ENCODE measurements around the gene ENTPD2. TPM values are rescaled to one million over a fixed set of nuclear protein-coding genes. Genes with fewer than 3 reads are reported as not detected.

ENTPD2 gene
- total and polyA plus RNA-seq, 2 experiments from 2014 or later: 1.8 to 1.9 TPM

GRCh38 chr9:137044037-137044436 is 9.8 kb downstream of the ENTPD2 start (continued):
- TF ChIP-seq CTCF (conservative IDR thresholded peaks at IDR 0.05; ENCODE audit: low read depth in 2 of 2) (no peak), REST (IDR thresholded peaks at IDR 0.05; ENCODE audit: unreplicated experiment) (no peak), ZNF331 (CRISPR knock-in tag; IDR thresholded peaks at IDR 0.05; ENCODE audit: low read depth) (no peak)

GRCh38 chr9:137042751-137043727 is 10.8 kb downstream of the ENTPD2 start:
- no peak overlapping the region for H2AFZ ChIP-seq
- Mint-ChIP-seq H3K9me3 (no peaks in the 10 kb centered on the region), H3K27ac (no peak overlapping the region), H3K36me3 (ENCODE audit: low read depth) (no peaks in the 10 kb centered on the region; the same call in 2 of the 3 replicates), H3K27me3 (ENCODE audit: insufficient read depth, low read depth, poor library complexity) (peaks cover 27% of the 10 kb centered on the region), H3K4me1 (peaks cover 4% of the 10 kb centered on the region; the same call in 1 of the 3 replicates), H3K4me3 (no peak overlapping the region)
- DNase-seq (ENCODE audit: low spot score) (no peak), ATAC-seq (no peak)
- H3F3A ChIP-seq (replicated peaks; ENCODE audit: low read depth): no peaks in the 10 kb centered on the region
- H3K4me1 ChIP-seq (ENCODE audit: insufficient read depth): peaks cover 7% of the 10 kb centered on the region; the same call in 1 of the 2 replicates
- H3K4me2 ChIP-seq: no peak overlapping the region
- H3K27me3 ChIP-seq (ENCODE audit: insufficient read depth): peaks cover 24% of the 10 kb centered on the region
- H3K36me3 ChIP-seq (ENCODE audit: insufficient read depth): no peaks in the 10 kb centered on the region
- H4K20me1 ChIP-seq (replicated peaks; ENCODE audit: insufficient read depth): no peaks in the 10 kb centered on the region; the same call in 1 of the 2 replicates
- no peak overlapping the region for H3K27ac ChIP-seq (ENCODE audit: low read depth)
- peaks cover 7% of the 10 kb centered on the region; the same call in 1 of the 2 replicates for H3K79me2 ChIP-seq (replicated peaks; ENCODE audit: insufficient read depth)
- no peak overlapping the region for H3K4me3 ChIP-seq
- no peaks in the 10 kb centered on the region for H3K9me2 ChIP-seq (ENCODE audit: insufficient read depth)
- TF ChIP-seq REST (IDR thresholded peaks at IDR 0.05; ENCODE audit: unreplicated experiment): no peak
- TF ChIP-seq ZNF462 (CRISPR knock-in tag; IDR thresholded peaks at IDR 0.05): no peak
- no peak for TF ChIP-seq ZNF114 (CRISPR knock-in tag; IDR thresholded peaks at IDR 0.05)
